Stimulated activated CD4-positive, alpha-beta T cell treated with anti-CD3 and anti-CD28 coated beads, TNF-alpha, amount 100 ng/mL, for 4 hours (primary cell): ENCODE results near the gene RGS9.
"Not testable (repeated sequence)": the region's sequence is repeated elsewhere in the genome, so short reads cannot be mapped to it uniquely, and the experiment has no call there.

Experiments used
- DNase-seq, 3 experiments: peaks; one replicate each; pipeline ENCODE4 v3.0.0-alpha.2; 2020; ENCODE audit warnings: low read depth in 3 of 3

RGS9 gene

DNA sequence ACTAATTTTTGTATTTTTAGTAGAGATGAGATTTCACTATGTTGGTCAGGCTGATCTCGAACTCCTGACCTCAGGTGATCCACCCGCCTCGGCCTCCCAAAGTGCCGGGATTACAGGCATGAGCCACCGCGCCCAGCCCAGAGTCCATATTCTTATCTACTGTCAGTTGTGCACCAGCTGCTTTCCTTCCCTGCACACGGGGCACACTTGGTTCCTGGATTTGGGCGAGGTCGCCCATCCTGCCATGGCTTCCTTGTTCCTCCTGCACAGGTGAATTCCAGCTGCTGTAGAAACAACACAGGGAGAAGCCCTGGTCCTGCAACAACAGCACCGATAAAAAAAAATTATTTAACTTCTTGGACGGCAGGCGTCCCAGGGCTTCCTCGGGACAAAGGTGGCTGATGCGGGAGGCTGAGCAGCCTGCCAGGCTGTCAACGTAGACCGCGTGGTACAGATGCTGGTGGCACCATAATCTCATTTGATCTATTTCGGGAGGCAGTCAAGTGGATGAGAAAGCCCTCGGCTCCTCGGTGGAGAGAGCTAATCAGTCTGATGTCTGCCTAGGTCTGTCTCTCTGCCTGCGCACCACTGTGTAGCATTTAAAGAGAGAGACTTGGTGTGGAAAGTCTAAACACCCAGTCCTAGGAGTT lies 19.1 kb downstream of the RGS9 start:
- DNase-seq: no peak

DNA sequence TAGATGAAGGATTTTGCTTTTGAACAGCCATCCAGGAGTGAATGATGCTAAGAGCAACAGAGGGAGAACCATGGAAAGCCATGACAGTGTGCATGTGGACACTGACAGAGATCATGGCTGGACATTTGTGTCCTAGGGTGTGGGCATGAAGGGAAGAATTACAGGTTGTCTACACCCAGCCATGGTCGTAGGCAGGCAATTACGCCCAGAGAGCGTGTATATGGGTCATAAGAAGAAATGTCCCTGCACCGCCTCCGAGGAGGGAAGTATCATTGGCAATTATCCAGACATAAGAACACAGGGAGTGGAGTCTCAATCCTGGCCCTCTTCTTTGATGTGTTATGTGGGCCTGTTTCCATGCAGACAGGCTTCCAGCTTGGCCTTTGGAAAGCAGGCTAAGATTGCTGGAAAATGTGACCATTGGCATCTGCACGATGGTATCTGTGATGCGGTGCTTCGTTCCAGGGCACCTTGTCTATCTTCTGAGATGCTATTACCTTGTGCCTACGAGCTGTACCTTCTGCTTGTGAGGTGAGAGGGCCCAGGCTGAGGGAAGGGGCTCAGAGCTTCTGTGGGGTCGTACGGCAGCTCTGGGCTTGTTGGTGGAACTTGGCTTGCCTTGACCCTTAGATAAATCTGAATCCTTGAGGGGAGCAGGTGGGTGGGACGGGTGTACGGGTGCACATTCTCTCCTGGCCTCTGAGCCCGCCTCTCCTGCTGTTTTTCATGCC lies 19.8 kb downstream of the RGS9 start:
- DNase-seq: no peak

DNA sequence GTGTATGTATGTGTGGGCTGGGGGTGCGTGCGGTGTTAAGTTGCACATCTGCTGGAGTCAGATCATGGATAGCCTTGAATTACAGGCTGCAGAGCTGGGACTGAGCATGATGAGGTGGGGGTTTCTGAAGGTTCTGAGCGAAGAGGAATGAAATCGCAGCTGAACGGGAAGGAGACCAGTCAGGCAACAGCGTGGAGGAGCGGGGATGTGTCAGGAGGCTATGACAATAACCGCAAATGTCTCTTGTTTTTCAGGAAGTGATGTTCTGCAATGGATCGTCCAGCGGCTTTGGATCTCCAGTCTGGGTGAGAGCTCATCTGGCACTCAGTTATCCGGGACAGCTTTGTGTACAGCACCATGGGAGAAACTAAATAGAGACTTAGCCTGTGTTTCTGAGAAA lies 20.9 kb downstream of the RGS9 start:
- DNase-seq: no peak

DNA sequence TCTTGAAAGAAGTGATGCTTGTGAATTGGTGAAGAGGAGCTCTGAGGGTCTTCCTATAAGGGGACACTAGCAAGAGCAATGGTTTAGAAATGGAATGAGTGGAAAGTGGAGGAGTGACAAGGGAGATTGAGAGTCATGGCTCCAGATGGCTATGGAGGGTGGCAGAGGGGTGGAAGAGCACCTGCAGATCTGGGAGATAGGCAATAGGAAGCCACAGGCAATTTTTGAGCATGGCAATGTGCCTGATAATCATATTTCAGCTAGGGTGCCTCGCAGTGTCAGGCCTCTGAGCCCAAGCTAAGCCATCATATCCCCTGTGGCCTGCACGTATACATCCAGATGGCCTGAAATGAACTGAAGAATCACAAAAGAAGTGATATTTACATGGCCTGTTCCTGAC lies 21.5 kb downstream of the RGS9 start:
- no peak for DNase-seq

DNA sequence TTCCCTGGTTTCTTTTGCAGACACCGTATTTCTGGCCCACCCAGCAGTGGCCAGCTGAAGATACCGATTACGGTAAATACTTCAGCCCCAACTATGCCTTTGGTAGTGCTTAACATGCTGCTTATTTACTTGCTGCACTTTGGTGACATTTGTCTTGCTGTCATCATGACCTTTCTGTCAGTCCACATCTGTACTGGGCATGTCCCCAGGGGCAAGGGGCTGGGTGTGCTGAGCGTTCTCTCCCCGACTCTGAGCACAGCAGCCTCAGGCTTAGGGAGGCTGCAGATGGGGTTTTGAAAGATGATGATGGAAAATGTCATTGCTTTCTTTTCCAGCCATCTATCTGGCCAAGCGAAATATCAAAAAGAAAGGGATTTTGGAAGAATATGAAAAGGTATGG lies 23.3 kb downstream of the RGS9 start:
- DNase-seq: no peak

DNA sequence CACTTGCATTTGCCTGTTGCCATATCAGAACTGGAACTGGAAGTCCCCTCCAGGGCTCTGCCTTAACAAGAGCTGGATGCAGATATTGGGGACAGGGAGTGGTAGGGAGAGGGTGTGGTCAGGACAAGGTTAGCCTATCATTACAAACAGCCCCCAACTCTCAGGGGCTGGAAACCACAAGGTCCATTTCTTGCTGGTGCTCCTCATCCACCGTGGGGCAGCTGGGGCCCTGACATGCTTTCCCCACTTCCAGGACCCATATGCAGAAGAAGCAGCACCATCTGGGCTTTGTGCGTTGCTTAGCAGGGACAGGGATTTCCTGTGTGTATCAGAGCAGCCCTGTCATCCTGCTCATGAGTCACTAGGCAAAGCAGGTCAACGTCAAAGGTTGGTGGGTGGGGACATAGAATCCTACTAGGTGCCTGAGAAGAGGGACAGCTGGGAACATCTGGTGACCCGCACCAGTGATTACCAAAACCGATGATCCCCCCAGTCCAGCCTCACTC lies 26.9 kb downstream of the RGS9 start:
- peak in 2 of 3 experiments; percentile 14 to 17 for DNase-seq

DNA sequence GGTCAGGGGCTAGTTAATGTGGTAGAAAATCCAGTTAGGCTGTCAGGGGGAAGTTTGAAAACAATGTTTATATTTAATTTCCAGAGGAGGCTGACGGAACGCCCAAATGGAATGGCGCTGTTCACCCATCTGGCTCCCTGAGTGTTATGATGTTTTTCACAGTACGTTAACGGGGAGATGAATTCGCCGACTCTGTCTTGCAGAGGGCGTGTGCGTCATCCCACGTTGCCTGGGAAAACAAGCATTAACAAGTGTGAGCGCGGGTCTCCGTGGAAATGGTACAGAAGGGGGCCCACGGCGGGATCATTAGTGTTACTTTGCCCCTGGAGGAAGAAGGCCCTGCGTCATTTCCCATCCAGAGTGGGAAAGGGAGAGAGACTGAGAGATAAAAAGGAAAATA lies 29.6 kb downstream of the RGS9 start:
- no peak for DNase-seq

DNA sequence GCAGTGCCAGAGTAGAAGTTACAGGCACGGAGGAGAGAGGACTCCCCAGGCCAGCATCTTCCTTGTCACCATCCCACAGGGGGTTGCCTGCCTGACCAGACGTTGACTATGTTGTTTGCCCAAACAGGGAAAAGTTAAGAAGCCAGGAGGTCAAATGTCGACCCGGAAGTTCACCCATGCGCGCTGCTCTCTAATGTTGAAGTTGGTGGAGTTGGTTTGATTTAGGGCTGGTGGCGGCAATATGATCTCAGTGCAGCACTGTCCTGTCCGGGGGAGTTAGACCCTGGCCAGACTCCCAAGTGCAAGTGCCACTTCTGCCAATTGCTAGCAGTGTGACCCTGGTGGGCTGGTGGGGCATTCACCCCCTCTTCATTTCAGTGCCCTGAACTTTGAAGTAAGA lies 30.4 kb downstream of the RGS9 start:
- DNase-seq: no peak

DNA sequence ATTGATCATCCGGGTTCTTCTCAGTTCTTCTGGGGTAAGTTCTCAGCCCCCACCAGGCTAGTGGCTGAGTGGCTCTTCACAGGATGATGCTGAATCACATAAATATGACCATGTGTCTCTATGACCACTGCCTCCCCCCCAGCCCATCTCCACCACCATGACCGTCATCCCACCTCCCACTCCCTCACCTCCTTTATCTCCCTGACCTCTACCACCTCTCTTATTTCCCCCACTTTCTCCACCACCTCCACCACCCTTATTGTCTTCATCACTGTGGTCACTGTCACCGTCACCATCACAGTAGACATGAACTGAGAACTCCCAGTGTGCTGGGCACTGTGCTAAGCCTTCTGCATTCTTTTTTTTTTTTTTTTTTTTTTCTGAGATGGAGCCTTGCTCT lies 32.5 kb downstream of the RGS9 start:
- no peak for DNase-seq

DNA sequence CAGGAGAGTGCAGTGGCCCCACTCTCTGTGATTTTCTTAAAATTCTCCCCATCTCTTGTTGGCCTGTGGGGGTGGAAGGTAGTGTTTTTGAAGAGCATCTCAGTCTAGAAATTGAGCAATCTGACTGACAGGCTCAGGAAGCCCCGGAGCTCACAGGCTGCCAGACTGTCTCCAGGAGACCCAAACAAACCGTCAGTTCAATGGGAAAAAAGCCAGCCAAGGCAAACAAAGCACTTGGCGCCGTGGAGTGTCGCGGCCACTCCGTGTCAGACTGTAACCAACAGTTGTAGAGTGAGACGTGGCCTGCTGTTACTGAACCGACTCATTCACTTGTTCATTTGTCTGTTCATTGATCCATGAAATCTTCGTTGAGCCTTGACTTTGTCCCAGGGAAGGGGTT lies 33.7 kb downstream of the RGS9 start:
- DNase-seq: no peak

DNA sequence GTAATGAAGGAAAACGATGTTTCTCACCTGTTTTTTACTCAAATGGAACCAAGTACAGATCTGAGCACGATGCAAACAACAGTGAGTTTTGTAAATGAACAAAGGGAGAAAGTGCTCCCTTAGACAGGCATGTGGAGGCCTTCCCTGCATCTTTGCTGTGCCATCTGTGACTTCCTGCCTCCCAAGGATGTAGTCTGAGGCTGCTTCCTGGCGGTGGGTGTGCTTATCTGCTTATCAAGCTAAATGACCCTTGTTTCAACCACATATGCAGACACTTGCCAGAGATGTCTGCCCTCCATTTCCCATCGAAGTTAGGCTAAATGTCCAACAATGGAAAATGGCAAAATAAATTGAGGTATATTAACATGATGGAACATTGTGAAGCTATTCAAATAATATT lies 34.6 kb downstream of the RGS9 start:
- DNase-seq: no peak

DNA sequence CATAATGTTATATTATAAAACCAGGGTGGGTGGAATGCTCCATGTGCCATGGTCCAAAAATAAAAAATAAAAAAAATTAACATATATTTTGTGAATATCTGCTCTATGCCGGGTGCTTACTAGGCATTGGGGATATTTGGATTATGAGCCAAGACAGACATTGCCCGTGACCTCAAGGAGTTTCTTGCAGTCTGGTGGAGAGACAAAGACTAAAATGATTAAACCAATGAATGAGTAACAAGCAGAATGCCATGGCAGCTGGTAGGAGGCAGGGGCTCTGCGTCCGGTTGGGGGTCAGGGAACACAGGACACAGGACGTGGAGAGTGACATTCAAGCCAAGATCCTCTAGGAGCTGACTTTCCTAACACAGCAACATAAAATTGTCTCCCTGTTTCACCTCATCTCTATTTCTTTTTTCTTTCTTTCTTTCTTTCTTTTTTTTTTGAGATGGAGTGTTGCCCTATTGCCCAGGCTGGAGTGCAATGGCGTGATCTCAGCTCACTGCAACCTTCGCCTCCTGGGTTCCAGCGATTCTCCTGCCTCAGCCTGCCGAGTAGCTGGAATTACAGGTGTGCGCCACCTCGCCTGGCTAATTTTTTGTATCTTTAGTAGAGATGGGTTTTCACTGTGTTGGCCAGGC lies 35.4 kb downstream of the RGS9 start:
- DNase-seq: no peak

DNA sequence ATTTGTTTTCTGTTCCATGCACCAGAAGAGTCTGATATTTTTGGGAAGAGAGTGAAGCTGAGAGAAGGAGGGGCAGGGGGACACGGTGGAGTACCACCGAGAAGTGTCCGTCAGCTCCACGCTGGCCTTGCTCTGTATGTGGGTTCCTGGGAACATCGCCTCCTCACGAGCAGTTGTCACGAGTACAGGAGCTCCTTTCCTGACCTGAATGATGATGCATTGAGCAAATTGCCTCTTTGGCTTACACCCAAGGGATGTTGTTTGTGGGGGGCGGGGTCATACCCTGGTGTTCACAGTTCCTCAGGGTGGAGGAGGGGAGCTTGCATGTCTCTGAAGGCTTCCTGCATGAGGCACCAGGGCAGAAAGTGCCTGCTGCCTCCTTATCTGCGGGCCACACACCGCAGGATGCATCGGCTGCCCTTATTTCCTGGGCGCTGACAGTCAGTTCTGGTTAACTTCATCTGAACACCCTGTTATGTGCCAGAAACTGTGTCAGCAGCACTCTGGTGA lies 36.2 kb downstream of the RGS9 start:
- peak in 2 of 3 experiments; percentile 21 to 39 for DNase-seq

DNA sequence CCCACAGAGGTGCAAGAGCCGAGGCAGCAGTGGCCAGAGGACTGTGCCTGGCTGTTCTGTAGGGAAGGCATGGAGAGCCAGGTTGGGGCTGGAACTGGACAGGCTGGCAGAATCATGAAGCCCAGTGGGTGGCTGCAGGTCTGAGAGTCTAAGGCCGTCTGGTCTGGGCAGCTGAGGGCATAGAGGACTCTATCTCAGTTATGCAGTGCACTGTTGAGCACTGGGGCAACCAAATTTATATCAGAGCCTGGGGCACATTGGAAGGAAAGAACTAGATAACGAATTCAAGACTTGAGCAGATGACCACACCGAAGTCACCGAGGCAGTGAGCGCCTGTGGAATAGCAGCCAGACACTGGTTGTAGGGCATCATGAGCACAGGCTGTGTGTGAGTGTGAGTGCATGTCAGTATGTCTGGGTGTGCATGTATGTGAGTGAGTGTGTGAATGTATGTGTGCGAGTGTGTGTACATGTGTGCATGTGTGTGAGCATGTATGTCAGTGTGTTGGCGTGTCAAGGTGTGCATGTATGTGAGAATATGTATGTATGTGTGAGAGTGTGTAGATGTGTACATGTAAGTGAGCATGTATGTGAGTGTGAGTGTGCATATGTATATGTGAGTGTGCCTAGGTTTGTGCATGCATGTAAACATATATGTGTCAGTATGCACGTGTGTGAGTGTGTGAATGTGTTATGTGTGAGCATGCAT lies 37.0 kb downstream of the RGS9 start:
- no peak for DNase-seq

DNA sequence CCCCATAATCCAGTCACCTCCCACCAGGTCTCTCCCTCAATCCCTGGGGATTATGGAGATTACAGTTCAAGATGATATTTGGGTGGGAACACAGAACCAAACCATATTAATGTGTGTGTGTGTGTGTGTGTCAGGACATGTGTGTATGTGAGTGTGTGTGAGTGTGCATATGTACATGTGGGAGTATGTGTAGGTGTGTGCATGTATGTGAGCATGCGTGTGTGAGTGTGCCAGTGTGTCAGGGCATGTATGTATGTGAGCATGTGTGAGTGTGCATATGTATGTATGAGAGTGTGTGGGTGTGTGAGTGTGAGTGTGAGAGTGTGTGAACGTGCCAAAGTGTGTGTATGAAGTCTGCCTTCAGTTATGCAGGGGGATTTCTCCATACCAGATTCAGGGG lies 37.8 kb downstream of the RGS9 start:
- no peak for DNase-seq

DNA sequence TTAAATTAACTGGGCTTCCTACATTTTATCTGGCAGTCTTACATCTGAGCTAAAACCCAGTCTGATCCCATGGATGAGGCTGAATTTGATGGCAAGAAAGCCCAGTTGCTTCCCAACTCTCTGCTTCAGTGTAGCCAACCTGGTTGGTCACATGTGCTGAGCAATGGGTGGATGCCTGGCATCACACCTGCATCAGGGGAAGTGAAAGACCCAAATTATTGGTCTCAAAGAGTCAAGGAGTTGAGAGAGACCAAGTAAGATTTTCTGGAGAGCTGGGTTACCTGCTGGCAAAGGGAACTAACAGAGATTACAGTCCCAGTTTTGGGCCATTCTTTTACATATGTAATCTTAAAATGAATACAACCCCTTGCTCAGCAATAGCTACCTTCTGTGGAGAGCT lies 38.8 kb downstream of the RGS9 start:
- no peak for DNase-seq

DNA sequence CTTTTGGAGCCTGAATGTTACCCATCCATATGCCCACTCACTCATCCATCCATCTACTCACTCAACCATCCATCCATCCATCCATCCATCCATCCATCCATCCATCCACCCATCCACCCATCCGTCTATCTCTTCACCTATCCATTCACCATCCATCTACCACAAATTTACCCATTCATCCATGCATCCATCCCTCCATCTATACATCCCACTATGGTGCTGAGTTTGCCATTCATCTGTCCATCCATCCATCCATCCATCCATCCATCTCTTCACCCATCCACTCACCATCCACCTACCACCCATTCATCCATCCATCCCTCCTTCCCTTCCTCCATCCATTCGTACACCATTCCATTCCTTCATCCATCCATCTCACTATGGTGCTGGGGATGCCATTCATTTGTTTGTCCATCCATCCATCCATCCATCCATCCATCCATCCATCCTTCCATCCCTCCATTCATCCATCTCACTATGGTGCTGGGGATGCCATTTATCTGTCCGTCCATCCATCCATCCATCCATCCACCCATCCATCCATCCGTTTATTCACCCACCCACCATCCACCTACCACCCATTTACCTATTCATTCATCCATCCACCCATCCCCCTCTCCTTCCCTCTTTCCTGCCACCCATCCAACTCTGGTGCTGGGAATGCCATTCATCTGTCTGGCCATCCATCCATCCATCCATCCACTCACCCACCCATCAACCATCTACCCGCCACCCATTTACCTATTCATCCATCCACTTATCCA lies 39.7 kb downstream of the RGS9 start:
- no peak for DNase-seq

DNA sequence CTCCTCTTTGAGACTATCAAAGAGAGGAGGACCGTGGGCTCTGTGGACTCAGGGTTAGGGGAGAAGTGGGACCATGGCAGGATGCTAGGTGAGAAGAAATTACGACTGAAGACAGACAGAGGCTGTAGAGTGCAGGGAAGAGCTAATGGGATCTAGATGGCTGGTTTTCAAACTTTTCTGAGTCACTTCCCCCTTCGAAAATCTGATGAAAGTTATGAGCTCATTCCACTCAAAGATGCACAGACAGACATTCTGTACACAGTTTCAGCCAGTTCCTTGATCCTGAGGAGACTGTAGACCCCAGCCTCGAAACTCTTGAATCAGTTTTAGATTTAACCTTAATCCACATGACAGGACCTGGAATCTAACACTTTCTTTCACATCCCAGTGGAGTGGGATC lies 40.7 kb downstream of the RGS9 start:
- no peak for DNase-seq

DNA sequence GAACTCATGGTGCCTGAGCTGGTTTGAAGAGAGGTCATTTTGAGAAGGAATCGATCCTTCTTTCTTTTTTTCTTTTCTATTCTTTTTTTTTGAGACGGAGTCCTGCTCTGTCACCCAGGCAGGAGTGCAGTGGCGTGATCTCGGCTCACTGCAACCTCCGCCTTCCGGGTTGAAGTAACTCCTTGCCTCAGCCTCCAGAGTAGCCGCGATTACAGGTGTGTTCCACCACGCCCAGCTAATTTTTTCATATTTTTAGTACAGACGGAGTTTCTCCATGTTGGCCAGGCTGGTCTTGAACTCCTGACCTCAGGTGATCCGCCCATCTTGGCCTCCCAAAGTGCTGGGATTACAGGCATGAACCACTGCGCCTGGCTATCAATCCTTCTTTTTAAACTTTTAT lies 43.1 kb downstream of the RGS9 start:
- not testable (repeated sequence) for DNase-seq

DNA sequence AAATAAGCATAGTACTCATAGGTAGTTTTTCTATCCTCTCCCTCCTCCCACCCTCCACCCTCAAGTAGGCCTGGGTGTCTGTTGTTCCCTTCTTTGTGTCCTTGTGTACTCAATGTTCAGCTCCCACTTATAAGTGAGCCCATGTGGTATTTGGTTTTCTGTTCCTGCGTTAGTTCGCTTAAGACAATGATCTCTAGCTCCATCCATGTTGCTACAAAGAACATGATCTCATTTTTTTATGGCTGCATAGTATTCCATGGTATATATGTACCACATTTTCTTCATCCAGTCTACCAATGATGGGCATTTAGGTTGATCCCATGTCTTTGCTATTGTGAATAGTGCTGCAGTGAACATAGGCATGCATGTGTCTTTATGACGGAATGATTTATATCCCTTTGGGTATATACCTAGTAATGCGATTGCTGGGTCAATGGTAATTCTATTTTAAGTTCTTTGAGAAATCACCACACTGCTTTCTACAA lies 43.6 kb downstream of the RGS9 start:
- DNase-seq: not testable (repeated sequence)
